ENCODE measurements around the gene PMP22.

Gene PMP22

DNA sequence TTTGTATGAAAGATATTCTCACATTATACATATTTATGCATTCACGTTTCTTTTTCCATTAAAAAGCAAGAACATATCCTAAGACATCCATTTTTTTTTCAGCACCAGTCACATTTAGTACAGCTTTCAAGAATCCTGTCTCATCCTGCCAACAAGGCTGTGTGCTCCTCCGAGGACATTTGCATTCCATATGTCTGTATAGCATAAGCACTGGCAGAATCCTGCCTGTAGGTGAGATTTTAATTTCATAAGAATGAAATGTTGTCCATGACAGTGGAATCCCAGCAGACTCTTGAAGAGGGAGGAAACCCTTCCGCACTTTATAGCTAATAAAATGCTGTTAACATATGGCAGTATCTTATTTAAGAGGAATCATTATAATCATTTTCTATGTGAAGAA is 2.9 kb upstream of the PMP22 start:
- no peaks in the 10 kb centered on the region for H3K27me3 ChIP-seq (ENCODE audit: control insufficient read depth in 5 of 5, insufficient read depth in 4 of 5, low read length in 5 of 5)
- no peak overlapping the region for H3K4me3 ChIP-seq (ENCODE audit: low read depth in 1 of 5, low read length in 5 of 5)
- no peak overlapping the region for H3K9ac ChIP-seq (ENCODE audit: low read length in 5 of 5)
- H3K36me3 ChIP-seq (ENCODE audit: control insufficient read depth in 5 of 5, insufficient read depth in 5 of 5, low read length in 5 of 5), result no peaks in the 10 kb centered on the region
- no peaks in the 10 kb centered on the region for H3K9me3 ChIP-seq (ENCODE audit: control insufficient read depth in 5 of 5, low read length in 5 of 5)
- H3K4me1 ChIP-seq (ENCODE audit: control insufficient read depth in 5 of 5, insufficient read depth in 5 of 5, low read length in 5 of 5), result peaks cover 7 to 66% (median 52%) of the 10 kb centered on the region in 5 donors
- H3K27ac ChIP-seq (ENCODE audit: low read depth, low read length), result no peak overlapping the region

DNA sequence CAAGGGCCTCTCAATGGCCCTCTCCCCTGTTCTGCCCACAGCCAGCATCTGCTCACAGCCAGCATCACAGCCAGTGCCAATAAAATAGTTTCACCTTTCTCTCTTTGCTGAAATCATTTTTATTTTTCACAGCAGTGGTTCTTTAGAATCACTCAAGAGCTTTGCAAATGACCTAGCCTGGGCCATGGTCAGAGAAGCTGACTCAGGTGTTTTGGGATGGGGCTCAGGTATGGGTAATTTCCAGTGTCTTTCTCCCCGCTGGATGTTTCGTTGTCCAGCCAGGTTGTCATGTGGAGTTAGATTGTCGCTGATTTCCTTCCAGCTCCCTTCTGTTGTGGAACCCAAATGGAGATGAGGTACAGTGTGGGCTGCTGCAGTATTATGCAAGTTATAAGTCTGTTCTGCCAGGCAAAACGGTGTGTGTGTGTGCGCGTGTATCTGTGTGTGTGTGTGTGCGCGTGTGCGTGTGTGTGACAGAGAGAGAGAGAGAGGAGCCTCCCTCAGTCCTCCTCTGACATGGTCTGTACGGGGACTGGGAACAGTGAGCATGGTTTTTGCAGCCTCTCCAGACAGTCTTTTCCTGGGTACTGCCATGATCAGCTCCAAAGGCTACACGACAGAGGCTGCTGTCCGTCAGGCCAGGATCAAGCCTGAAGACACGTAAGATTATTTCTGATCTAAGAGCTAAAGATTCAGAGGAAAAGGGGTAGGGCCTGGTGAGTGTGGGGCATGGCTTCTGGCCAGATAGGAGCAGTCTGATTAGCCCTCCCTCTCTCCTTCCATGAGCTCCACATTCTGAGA is 1.4 kb upstream of the PMP22 start:
- H3K4me3 ChIP-seq (ENCODE audit: low read depth in 1 of 5, low read length in 5 of 5), result no peak overlapping the region
- peaks cover 7 to 71% (median 57%) of the 10 kb centered on the region in 5 donors for H3K4me1 ChIP-seq (ENCODE audit: control insufficient read depth in 5 of 5, insufficient read depth in 5 of 5, low read length in 5 of 5)
- no peaks in the 10 kb centered on the region for H3K9me3 ChIP-seq (ENCODE audit: control insufficient read depth in 5 of 5, low read length in 5 of 5)
- no peaks in the 10 kb centered on the region for H3K27me3 ChIP-seq (ENCODE audit: control insufficient read depth in 5 of 5, insufficient read depth in 4 of 5, low read length in 5 of 5)
- H3K27ac ChIP-seq (ENCODE audit: low read depth, low read length), result no peak overlapping the region
- no peaks in the 10 kb centered on the region for H3K36me3 ChIP-seq (ENCODE audit: control insufficient read depth in 5 of 5, insufficient read depth in 5 of 5, low read length in 5 of 5)
- no peak overlapping the region for H3K9ac ChIP-seq (ENCODE audit: low read length in 5 of 5)

DNA sequence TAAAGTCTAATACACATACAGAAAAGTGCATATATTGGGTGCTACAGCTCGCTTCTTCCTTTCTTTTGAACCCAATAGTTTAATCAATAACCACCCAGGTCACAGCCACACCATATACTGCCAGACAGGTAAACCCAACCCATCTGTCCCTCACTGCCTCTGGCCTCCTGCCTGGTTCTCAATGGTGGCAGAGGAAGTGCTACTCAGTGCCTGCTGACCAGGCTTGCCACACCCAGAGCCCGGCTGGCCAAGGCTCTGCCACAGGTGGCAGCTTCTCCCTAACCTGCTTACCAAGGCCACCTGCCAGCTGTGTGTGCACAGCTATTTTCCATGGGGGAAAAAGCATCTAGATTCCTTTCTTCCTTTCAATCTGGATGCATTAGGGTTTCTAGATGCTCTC is 584 bp downstream of the PMP22 start:
- Histone ChIP-seq H3K27me3 (ENCODE audit: control insufficient read depth in 5 of 5, insufficient read depth in 4 of 5, low read length in 5 of 5) (no peaks in the 10 kb centered on the region), H3K36me3 (ENCODE audit: control insufficient read depth in 5 of 5, insufficient read depth in 5 of 5, low read length in 5 of 5) (no peaks in the 10 kb centered on the region), H3K9ac (ENCODE audit: low read length in 5 of 5) (peak overlapping the region; percentile 29 to 70 (median 60)), H3K9me3 (ENCODE audit: control insufficient read depth in 5 of 5, low read length in 5 of 5) (no peaks in the 10 kb centered on the region), H3K27ac (ENCODE audit: low read depth, low read length) (peak overlapping the region; percentile 98), H3K4me1 (ENCODE audit: control insufficient read depth in 5 of 5, insufficient read depth in 5 of 5, low read length in 5 of 5) (peaks cover 5 to 74% (median 61%) of the 10 kb centered on the region in 5 donors), H3K4me3 (ENCODE audit: low read depth in 1 of 5, low read length in 5 of 5) (peak overlapping the region; percentile 77 to 96 (median 90))

DNA sequence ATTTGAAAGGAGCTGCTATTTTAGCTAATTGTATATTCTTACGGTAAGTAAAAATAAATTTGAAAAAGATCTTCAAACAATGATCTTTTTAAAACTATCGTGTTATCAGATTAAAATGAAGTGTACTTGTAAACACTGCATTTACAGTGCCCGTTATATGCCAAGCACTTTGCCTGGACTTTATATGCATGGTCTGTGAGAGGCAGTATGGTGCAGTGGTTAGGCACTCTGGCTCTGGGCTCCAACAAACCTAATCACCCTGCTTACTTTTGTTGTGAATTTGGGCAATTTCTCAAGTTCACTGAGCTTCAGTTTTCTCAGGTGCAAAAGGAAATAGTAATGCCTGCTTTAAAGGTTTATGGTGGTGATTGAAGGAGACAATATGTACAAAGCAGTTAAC is 1.4 kb downstream of the PMP22 start:
- Histone ChIP-seq H3K4me1 (ENCODE audit: control insufficient read depth in 5 of 5, insufficient read depth in 5 of 5, low read length in 5 of 5) (peaks cover 6 to 74% (median 61%) of the 10 kb centered on the region in 5 donors), H3K27ac (ENCODE audit: low read depth, low read length) (peak overlapping the region; percentile 98)

DNA sequence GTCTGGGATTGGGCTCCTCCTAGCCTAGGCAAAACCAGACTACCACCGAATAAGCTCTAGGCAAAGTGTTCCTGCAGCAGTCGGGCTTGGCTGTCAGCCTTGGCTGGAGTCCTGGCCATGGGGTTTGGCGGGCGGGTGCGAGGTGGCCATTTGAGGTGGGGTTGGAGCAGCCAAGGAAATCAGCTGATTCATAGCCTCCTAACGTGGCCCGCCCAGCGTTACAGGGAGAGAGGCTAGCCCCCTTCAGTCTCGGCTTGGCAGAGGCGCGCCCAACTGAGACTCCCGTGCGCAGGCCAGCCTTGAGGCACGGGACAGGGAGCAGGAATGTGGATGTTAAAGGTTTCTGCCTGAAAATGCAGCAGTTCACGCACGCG is 1.9 kb downstream of the PMP22 start:
- Histone ChIP-seq H3K9me3 (ENCODE audit: control insufficient read depth in 5 of 5, low read length in 5 of 5) (no peaks in the 10 kb centered on the region), H3K4me1 (ENCODE audit: control insufficient read depth in 5 of 5, insufficient read depth in 5 of 5, low read length in 5 of 5) (peaks cover 9 to 75% (median 61%) of the 10 kb centered on the region in 5 donors), H3K27ac (ENCODE audit: low read depth, low read length) (peak overlapping the region; percentile 98), H3K4me3 (ENCODE audit: low read depth in 1 of 5, low read length in 5 of 5) (peak overlapping the region; percentile 77 to 96 (median 90)), H3K36me3 (ENCODE audit: control insufficient read depth in 5 of 5, insufficient read depth in 5 of 5, low read length in 5 of 5) (peaks cover 0 to 13% (median 12%) of the 10 kb centered on the region in 5 donors), H3K9ac (ENCODE audit: low read length in 5 of 5) (peak overlapping the region; percentile 59 to 92 (median 90)), H3K27me3 (ENCODE audit: control insufficient read depth in 5 of 5, insufficient read depth in 4 of 5, low read length in 5 of 5) (no peaks in the 10 kb centered on the region)

More for the DNA sequence above, 1.4 kb downstream of the PMP22 start:
- Histone ChIP-seq H3K36me3 (ENCODE audit: control insufficient read depth in 5 of 5, insufficient read depth in 5 of 5, low read length in 5 of 5) (peaks cover 0 to 8% (median 7%) of the 10 kb centered on the region in 5 donors), H3K27me3 (ENCODE audit: control insufficient read depth in 5 of 5, insufficient read depth in 4 of 5, low read length in 5 of 5) (no peaks in the 10 kb centered on the region), H3K4me3 (ENCODE audit: low read depth in 1 of 5, low read length in 5 of 5) (peak overlapping the region; percentile 77 to 96 (median 90)), H3K9me3 (ENCODE audit: control insufficient read depth in 5 of 5, low read length in 5 of 5) (no peaks in the 10 kb centered on the region), H3K9ac (ENCODE audit: low read length in 5 of 5) (peak overlapping the region in 4 of 5 donors; percentile 81 to 92 (median 90))

DNA sequence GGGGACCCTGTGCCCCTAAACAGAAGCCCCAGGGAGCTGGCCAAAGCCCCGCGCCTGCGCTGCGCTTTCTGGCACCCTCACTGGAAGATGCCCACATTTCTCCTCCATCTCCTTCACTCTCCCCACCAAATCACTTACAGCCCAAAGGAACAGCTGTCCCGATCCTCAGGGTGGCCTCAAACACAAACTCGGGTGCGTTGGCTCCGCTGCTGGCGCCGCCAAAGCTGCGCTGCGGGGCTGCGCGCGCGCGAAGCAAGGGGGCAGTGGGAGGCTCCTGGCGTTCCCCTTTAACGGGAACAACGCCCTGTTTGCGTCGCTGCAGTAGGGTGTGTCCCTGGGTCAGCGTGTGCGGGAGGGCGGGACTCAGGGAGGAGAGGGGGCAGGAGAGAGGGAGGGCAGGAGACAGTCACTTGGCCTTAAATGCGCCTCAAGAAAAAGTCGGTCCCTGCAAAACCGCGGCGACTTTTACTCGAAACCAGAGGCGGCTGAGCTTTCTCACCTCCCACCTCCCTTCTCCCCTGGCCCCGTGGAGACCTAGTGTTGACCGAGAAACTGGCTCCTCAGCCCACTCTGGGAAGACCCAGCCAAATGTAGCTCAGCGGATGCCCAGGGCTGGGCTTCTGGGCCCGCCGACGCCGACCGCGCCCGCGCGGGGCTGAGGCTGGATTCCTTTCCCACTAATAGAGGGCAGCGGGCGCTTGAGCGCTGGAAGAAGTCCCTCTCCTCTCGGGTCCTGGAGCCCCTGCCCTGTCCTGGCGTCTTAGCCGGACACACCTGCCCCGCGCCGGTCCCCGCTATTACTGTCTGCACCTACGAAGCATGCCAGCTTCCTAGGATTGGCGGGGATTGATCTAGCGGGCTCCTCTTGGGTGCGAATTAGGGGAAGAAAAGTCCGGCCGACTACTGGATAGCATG is 2.6 kb downstream of the PMP22 start:
- peak overlapping the region; percentile 98 for H3K27ac ChIP-seq (ENCODE audit: low read depth, low read length)
- H3K4me3 ChIP-seq (ENCODE audit: low read depth in 1 of 5, low read length in 5 of 5), result peak overlapping the region; percentile 77 to 96 (median 94)
- H3K27me3 ChIP-seq (ENCODE audit: control insufficient read depth in 5 of 5, insufficient read depth in 4 of 5, low read length in 5 of 5), result no peaks in the 10 kb centered on the region
- no peaks in the 10 kb centered on the region for H3K9me3 ChIP-seq (ENCODE audit: control insufficient read depth in 5 of 5, low read length in 5 of 5)
- peaks cover 12 to 81% (median 67%) of the 10 kb centered on the region in 5 donors for H3K4me1 ChIP-seq (ENCODE audit: control insufficient read depth in 5 of 5, insufficient read depth in 5 of 5, low read length in 5 of 5)
- peak overlapping the region; percentile 88 to 96 (median 91) for H3K9ac ChIP-seq (ENCODE audit: low read length in 5 of 5)
- H3K36me3 ChIP-seq (ENCODE audit: control insufficient read depth in 5 of 5, insufficient read depth in 5 of 5, low read length in 5 of 5), result peaks cover 5 to 19% (median 17%) of the 10 kb centered on the region in 5 donors

DNA sequence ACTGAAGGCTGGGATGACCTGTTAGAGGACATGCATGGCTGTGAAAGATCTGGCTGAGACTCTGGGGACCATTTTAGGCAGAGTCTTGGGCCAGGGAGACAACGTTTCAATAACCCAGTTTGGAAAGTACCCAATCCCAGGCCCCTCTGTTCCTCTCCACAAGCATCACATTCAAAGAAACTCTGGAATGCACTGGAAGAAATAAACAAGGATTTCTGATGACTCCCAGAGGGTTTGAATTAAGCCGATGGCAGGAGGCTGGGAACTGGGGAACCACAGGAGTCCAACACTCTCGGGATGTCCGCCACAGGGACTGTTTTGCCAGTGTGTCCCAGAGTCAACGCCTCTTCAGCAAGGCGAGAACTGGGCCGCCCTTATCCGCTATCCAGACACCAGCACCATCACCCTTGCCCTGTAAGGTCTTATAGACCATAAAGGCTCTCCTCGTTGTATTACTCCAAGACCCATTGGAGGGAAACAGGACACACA is 3.3 kb downstream of the PMP22 start:
- peak overlapping the region; percentile 88 to 96 (median 91) for H3K9ac ChIP-seq (ENCODE audit: low read length in 5 of 5)

DNA sequence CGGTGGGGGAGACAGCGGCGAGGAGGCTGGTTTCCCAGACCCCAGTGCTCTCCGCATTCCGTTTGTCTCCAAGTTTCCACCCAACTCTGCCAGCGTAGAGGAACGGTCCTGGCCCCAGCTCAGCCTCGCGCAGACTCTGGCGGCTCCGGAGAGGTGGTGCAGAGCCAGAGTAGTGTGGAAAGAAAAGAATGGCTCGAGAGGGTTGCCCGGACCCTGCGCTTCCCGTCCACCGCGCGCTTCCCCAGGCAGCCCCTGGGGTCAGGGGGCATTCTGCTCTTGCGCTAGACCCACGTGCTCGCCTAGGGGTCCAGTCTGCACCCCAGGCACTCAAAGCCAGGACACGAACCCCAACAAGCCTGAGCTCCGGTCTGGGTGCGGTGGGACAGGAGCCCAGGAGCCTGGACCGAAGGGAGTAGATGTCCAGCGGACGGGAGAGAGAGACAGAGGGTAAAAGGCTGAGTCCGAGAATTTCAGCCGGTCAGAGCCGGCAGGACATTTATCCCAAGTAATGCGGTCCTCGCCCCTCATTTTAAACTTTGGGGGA is 3.8 kb downstream of the PMP22 start:
- Histone ChIP-seq H3K27me3 (ENCODE audit: control insufficient read depth in 5 of 5, insufficient read depth in 4 of 5, low read length in 5 of 5) (no peaks in the 10 kb centered on the region), H3K4me1 (ENCODE audit: control insufficient read depth in 5 of 5, insufficient read depth in 5 of 5, low read length in 5 of 5) (peaks cover 12 to 94% (median 79%) of the 10 kb centered on the region in 5 donors)

More for the DNA sequence above, 3.3 kb downstream of the PMP22 start:
- Histone ChIP-seq H3K9me3 (ENCODE audit: control insufficient read depth in 5 of 5, low read length in 5 of 5) (no peaks in the 10 kb centered on the region), H3K27ac (ENCODE audit: low read depth, low read length) (peak overlapping the region; percentile 98), H3K4me3 (ENCODE audit: low read depth in 1 of 5, low read length in 5 of 5) (peak overlapping the region; percentile 77 to 96 (median 94)), H3K27me3 (ENCODE audit: control insufficient read depth in 5 of 5, insufficient read depth in 4 of 5, low read length in 5 of 5) (no peaks in the 10 kb centered on the region), H3K4me1 (ENCODE audit: control insufficient read depth in 5 of 5, insufficient read depth in 5 of 5, low read length in 5 of 5) (peaks cover 12 to 88% (median 74%) of the 10 kb centered on the region in 5 donors), H3K36me3 (ENCODE audit: control insufficient read depth in 5 of 5, insufficient read depth in 5 of 5, low read length in 5 of 5) (peaks cover 5 to 23% (median 23%) of the 10 kb centered on the region in 5 donors)

DNA sequence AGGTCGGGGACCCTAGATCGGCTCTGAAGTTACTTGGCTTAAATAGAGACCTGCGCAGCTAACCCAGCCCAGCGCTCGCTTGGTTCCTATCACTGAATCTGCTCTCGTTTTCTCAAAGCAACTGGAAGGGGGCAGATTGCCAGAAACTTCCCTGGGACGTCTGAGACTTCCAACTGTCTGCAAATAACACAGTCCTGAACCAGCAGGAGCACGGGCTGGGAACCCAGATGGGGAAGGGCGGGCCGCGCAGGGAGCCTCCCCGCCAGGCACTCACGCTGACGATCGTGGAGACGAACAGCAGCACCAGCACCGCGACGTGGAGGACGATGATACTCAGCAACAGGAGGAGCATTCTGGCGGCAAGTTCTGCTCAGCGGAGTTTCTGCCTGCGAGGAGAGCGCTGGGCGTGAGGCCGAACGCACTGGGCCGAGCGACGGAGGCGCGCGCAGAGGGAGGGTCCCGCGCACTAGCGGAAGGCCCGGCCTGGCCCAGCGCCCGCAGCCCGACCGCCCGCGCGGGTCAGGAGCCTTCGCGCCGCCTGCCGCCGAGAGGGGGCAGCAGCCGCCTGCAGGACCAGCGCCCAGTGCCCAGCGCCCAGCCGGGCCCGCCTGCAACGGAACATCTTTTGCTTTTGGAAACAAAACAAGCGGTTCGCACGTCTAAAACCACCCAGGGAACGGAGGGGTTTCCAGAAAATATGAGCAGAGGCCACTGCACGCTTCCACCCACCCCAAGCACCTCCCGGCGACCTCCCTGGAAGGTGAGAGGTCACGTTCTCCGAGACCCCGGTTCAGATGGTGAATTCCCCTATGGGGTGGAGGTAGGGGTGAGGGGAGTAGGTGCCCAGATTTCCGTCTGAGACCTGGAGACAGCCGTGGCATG is 4.5 kb downstream of the PMP22 start:
- Histone ChIP-seq H3K36me3 (ENCODE audit: control insufficient read depth in 5 of 5, insufficient read depth in 5 of 5, low read length in 5 of 5) (peaks cover 5 to 35% (median 30%) of the 10 kb centered on the region in 5 donors), H3K9me3 (ENCODE audit: control insufficient read depth in 5 of 5, low read length in 5 of 5) (no peaks in the 10 kb centered on the region), H3K27ac (ENCODE audit: low read depth, low read length) (peak overlapping the region; percentile 98), H3K4me1 (ENCODE audit: control insufficient read depth in 5 of 5, insufficient read depth in 5 of 5, low read length in 5 of 5) (peaks cover 12 to 97% (median 86%) of the 10 kb centered on the region in 5 donors), H3K9ac (ENCODE audit: low read length in 5 of 5) (peak overlapping the region; percentile 90 to 96 (median 91)), H3K4me3 (ENCODE audit: low read depth in 1 of 5, low read length in 5 of 5) (peak overlapping the region; percentile 77 to 96 (median 94)), H3K27me3 (ENCODE audit: control insufficient read depth in 5 of 5, insufficient read depth in 4 of 5, low read length in 5 of 5) (no peaks in the 10 kb centered on the region)

More for the DNA sequence above, 3.8 kb downstream of the PMP22 start:
- Histone ChIP-seq H3K36me3 (ENCODE audit: control insufficient read depth in 5 of 5, insufficient read depth in 5 of 5, low read length in 5 of 5) (peaks cover 5 to 28% (median 26%) of the 10 kb centered on the region in 5 donors), H3K27ac (ENCODE audit: low read depth, low read length) (peak overlapping the region; percentile 98), H3K9me3 (ENCODE audit: control insufficient read depth in 5 of 5, low read length in 5 of 5) (no peaks in the 10 kb centered on the region), H3K4me3 (ENCODE audit: low read depth in 1 of 5, low read length in 5 of 5) (peak overlapping the region; percentile 77 to 96 (median 94)), H3K9ac (ENCODE audit: low read length in 5 of 5) (peak overlapping the region; percentile 88 to 96 (median 91))

Data from subcutaneous abdominal adipose tissue (tissue), 5 donors.